OCI-LY7 (cell line): ENCODE results near the gene CLDN1.

Experiments used
- CTCF ChIP-seq: fragments of 200-600 bp; sonication (generic); conservative IDR thresholded peaks from 2 replicates; pipeline ENCODE4 v1.5.1; 2014; ENCODE audit warnings: mild to moderate bottlenecking, antibody characterized with exemption, low read length, moderate library complexity, mixed read lengths
- EZH2phosphoT487 ChIP-seq: fragments of 200-600 bp; sonication (generic); IDR thresholded peaks from 2 replicates; pipeline ENCODE4 v1.6.1; 2018; ENCODE audit warnings: low read depth, borderline replicate concordance, mild to moderate bottlenecking, mixed run types, antibody characterized with exemption, low read length, moderate library complexity, mixed read lengths

GRCh38 chr3:190337301-190337700 is 15.1 kb upstream of the CLDN1 start:
- TF ChIP-seq CTCF (no peak), EZH2phosphoT487 (no peak)
